GM12875 (cell line): ENCODE measurements around the gene CYP2D6.
"Not testable (repeated sequence)": the region's sequence is repeated elsewhere in the genome, so short reads cannot be mapped to it uniquely, and the experiment has no call there.

Experiments used
- H3K4me3 ChIP-seq: one replicate; pipeline ENCODE4 v1.5.1; 2011; ENCODE audit warnings: low read depth, low read length, control low read depth
- CTCF ChIP-seq: IDR thresholded peaks from 2 replicates; pipeline ENCODE4 v1.5.1; 2011; ENCODE audit warnings: low read depth, mild to moderate bottlenecking, control low read depth, inconsistent platforms, low read length, moderate library complexity, borderline replicate concordance; ENCODE audit not compliant: insufficient read depth

Gene CYP2D6

GRCh38 chr22:42116848-42117424 lies 13.7 kb downstream of the CYP2D6 start:
- no peak for TF ChIP-seq CTCF
- H3K4me3 ChIP-seq: no peak overlapping the region

- not testable (repeated sequence) for H3K4me3 ChIP-seq
Measured at GRCh38 chr22:42115420-42115830, 15.2 kb downstream of the CYP2D6 start.

GRCh38 chr22:42114721-42115120 lies 15.9 kb downstream of the CYP2D6 start:
- no peak for TF ChIP-seq CTCF
- no peak overlapping the region for H3K4me3 ChIP-seq

- H3K4me3 ChIP-seq: not testable (repeated sequence)
Measured at GRCh38 chr22:42112793-42113192, 17.8 kb downstream of the CYP2D6 start.

- no peak overlapping the region for H3K4me3 ChIP-seq
- TF ChIP-seq CTCF: no peak
Measured at GRCh38 chr22:42111798-42112197, 18.8 kb downstream of the CYP2D6 start.

- no peak overlapping the region for H3K4me3 ChIP-seq
- no peak for TF ChIP-seq CTCF
Measured at GRCh38 chr22:42108848-42109247, 21.8 kb downstream of the CYP2D6 start.

GRCh38 chr22:42104332-42104860 lies 26.2 kb downstream of the CYP2D6 start:
- not testable (repeated sequence) for H3K4me3 ChIP-seq

GRCh38 chr22:42101199-42101598 lies 29.4 kb downstream of the CYP2D6 start:
- H3K4me3 ChIP-seq: no peak overlapping the region
- TF ChIP-seq CTCF: no peak

GRCh38 chr22:42091455-42091782 lies 39.2 kb downstream of the CYP2D6 start:
- TF ChIP-seq CTCF: no peak

More at GRCh38 chr22:42091455-42091782, 39.2 kb downstream of the CYP2D6 start:
- H3K4me3 ChIP-seq: peak overlapping the region; percentile 60
